GM12891 (cell line): ENCODE data around the gene GARS1.

Source experiments
- PAX5 ChIP-seq: IDR thresholded peaks from 2 replicates; pipeline ENCODE4 v1.6.1; 2011; ENCODE audit warnings: low read length, moderate library complexity, mild to moderate bottlenecking; ENCODE audit not compliant: insufficient read depth, severe bottlenecking
- POLR2A ChIP-seq: IDR thresholded peaks from 2 replicates; pipeline ENCODE4 v1.6.1; 2011; ENCODE audit warnings: low read depth, low read length, control low read depth
- POLR2AphosphoS5 ChIP-seq: IDR thresholded peaks from 2 replicates; pipeline ENCODE4 v1.6.1; 2011; ENCODE audit warnings: low read depth, low read length, control low read depth
- POU2F2 ChIP-seq: IDR thresholded peaks from 2 replicates; pipeline ENCODE4 v1.6.1; 2011; ENCODE audit warnings: low read depth, mild to moderate bottlenecking, control low read depth, low read length, moderate library complexity
- SPI1 ChIP-seq: IDR thresholded peaks from 2 replicates; pipeline ENCODE4 v1.6.1; 2011; ENCODE audit warnings: low read depth, low read length, control low read depth
- TAF1 ChIP-seq: IDR thresholded peaks from 2 replicates; pipeline ENCODE4 v1.6.1; 2011; ENCODE audit warnings: low read depth, low read length, control low read depth

DNA sequence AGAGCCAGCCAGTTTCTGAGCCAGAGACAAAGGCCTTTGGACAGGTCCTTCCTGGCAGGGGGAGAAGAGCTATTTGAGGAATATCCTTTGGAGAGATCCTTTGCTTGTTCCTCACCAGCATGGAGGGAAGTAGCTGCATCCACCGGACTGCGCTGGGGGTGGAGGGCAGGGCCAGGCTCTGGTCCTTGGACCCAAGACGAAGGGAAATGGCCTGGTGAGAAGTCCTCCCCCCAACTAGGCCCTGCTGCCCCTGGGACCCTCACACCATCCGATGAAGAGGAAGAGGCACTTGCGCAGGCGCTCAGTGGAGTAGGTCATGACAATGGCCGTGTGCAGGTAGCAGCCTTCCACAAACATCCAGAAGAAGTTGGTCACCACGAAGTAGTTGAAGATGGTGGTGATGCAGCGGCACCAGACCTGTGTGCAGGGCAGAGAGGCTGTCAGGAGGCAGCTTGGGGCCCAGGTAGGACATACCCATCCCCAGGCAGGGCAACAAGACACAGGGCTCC, 67.8 kb downstream of the GARS1 start:
- TF ChIP-seq POLR2AphosphoS5 (no peak), POLR2A (no peak), TAF1 (no peak), SPI1 (no peak), POU2F2 (no peak), PAX5 (no peak)
